HG03575 (cell line): ENCODE measurements around the gene MACROD2.

ENCODE experiments used
- ATAC-seq: cut with Tn5 transposase; IDR thresholded peaks from one replicate; pipeline ENCODE4 v1.9.1; 2021; ENCODE audit not compliant: unreplicated experiment, insufficient number of reproducible peaks, low FRiP score; ENCODE audit errors: extremely low read depth

MACROD2 gene

GRCh38 chr20:15288106-15288505 is 1292.8 kb downstream of the MACROD2 start:
- ATAC-seq: no peak

- no peak for ATAC-seq
Observed at GRCh38 chr20:15289337-15289736, 1294.0 kb downstream of the MACROD2 start.

GRCh38 chr20:15292405-15292804 is 1297.1 kb downstream of the MACROD2 start:
- no peak for ATAC-seq

GRCh38 chr20:15296422-15296821 is 1301.1 kb downstream of the MACROD2 start:
- no peak for ATAC-seq

- no peak for ATAC-seq
Observed at GRCh38 chr20:15297059-15297875, 1302.0 kb downstream of the MACROD2 start.

GRCh38 chr20:15302075-15302474 is 1306.8 kb downstream of the MACROD2 start:
- no peak for ATAC-seq

- ATAC-seq: no peak
Observed at GRCh38 chr20:15310361-15310760, 1315.0 kb downstream of the MACROD2 start.

- no peak for ATAC-seq
Observed at GRCh38 chr20:15316556-15316955, 1321.2 kb downstream of the MACROD2 start.

GRCh38 chr20:15317546-15318232 is 1322.4 kb downstream of the MACROD2 start:
- peak; percentile 69 for ATAC-seq

GRCh38 chr20:15318682-15319081 is 1323.4 kb downstream of the MACROD2 start:
- peak; percentile 33 for ATAC-seq

GRCh38 chr20:15319439-15319838 is 1324.1 kb downstream of the MACROD2 start:
- ATAC-seq: no peak

GRCh38 chr20:15320941-15321340 is 1325.6 kb downstream of the MACROD2 start:
- ATAC-seq: no peak

- ATAC-seq: no peak
Observed at GRCh38 chr20:15327123-15327522, 1331.8 kb downstream of the MACROD2 start.

- no peak for ATAC-seq
Observed at GRCh38 chr20:15328084-15328483, 1332.8 kb downstream of the MACROD2 start.

- peak; percentile 89 for ATAC-seq
Observed at GRCh38 chr20:15332711-15333160, 1337.4 kb downstream of the MACROD2 start.

- ATAC-seq: no peak
Observed at GRCh38 chr20:15333170-15333569, 1337.9 kb downstream of the MACROD2 start.

- ATAC-seq: no peak
Observed at GRCh38 chr20:15336011-15336410, 1340.7 kb downstream of the MACROD2 start.

GRCh38 chr20:15336536-15336935 is 1341.2 kb downstream of the MACROD2 start:
- no peak for ATAC-seq

GRCh38 chr20:15339264-15339663 is 1343.9 kb downstream of the MACROD2 start:
- no peak for ATAC-seq

GRCh38 chr20:15342991-15343523 is 1347.7 kb downstream of the MACROD2 start:
- ATAC-seq: no peak
